SHP77 (cell line): ENCODE results near the gene TNN.
"Not testable (repeated sequence)": the region's sequence is repeated elsewhere in the genome, so short reads cannot be mapped to it uniquely, and the experiment has no call there.

Experiments used
- DNase-seq, 2 experiments: peaks; one replicate each; lab custom pipeline; 2025; lab: John Stamatoyannopoulos, UW

Gene TNN

GRCh38 chr1:175070818-175071217, 3.2 kb downstream of the TNN start:
- DNase-seq = no peak

- DNase-seq = no peak
Measured at GRCh38 chr1:175071276-175071943, 3.8 kb downstream of the TNN start.

GRCh38 chr1:175072099-175072951, 4.7 kb downstream of the TNN start:
- DNase-seq = peak in 1 of 2 experiments; percentile 21

- no peak for DNase-seq
Measured at GRCh38 chr1:175073061-175073460, 5.4 kb downstream of the TNN start.

- no peak for DNase-seq
Measured at GRCh38 chr1:175073633-175074032, 6.0 kb downstream of the TNN start.

GRCh38 chr1:175075572-175076568, 8.2 kb downstream of the TNN start:
- no peak for DNase-seq

GRCh38 chr1:175077356-175078030, 9.9 kb downstream of the TNN start:
- no peak for DNase-seq

GRCh38 chr1:175078629-175079028, 11.0 kb downstream of the TNN start:
- DNase-seq = no peak

- DNase-seq = no peak
Measured at GRCh38 chr1:175079338-175079737, 11.7 kb downstream of the TNN start.

GRCh38 chr1:175080030-175080429, 12.4 kb downstream of the TNN start:
- no peak for DNase-seq

GRCh38 chr1:175081983-175082382, 14.3 kb downstream of the TNN start:
- DNase-seq = no peak

- no peak for DNase-seq
Measured at GRCh38 chr1:175088525-175088951, 20.9 kb downstream of the TNN start.

GRCh38 chr1:175089136-175089718, 21.6 kb downstream of the TNN start:
- DNase-seq = no peak

- DNase-seq = no peak
Measured at GRCh38 chr1:175090780-175091179, 23.1 kb downstream of the TNN start.

- peak in 1 of 2 experiments; percentile 3 for DNase-seq
Measured at GRCh38 chr1:175094626-175095025, 27.0 kb downstream of the TNN start.

GRCh38 chr1:175095069-175095468, 27.4 kb downstream of the TNN start:
- DNase-seq = no peak

GRCh38 chr1:175095978-175096607, 28.5 kb downstream of the TNN start:
- DNase-seq = no peak

GRCh38 chr1:175097361-175097760, 29.7 kb downstream of the TNN start:
- no peak for DNase-seq

GRCh38 chr1:175099916-175100315, 32.3 kb downstream of the TNN start:
- no peak for DNase-seq

- DNase-seq = not testable (repeated sequence)
Measured at GRCh38 chr1:175102166-175102565, 34.5 kb downstream of the TNN start.

- DNase-seq = peak in 1 of 2 experiments; percentile 15
Measured at GRCh38 chr1:175106536-175106935, 38.9 kb downstream of the TNN start.
